Mesenchymal stem cell (in vitro differentiated cells and primary cell): ENCODE results near the gene TNNI2.
A peak's percentile ranks its signal among the peaks of the same experiment; 100 is the strongest.

ENCODE experiments used
- DNase-seq: peaks from one replicate; pipeline ENCODE4 v3.0.0-alpha.2; 2013
- H2AFZ ChIP-seq: one replicate; pipeline ENCODE4 v1.6.1; 2013; ENCODE audit warnings: low read depth, mild to moderate bottlenecking, control low read depth, inconsistent platforms, low read length, moderate library complexity
- H2AK5ac ChIP-seq: 2 replicates; pipeline ENCODE4 v1.6.1; 2013; ENCODE audit warnings: low read length, moderate library complexity, mild to moderate bottlenecking, inconsistent platforms; ENCODE audit not compliant: severe bottlenecking
- H2BK120ac ChIP-seq: one replicate; pipeline ENCODE4 v1.6.1; 2013; ENCODE audit warnings: low read depth, mild to moderate bottlenecking, inconsistent platforms, low read length, moderate library complexity
- H2BK12ac ChIP-seq, 2 experiments: one replicate each; pipeline ENCODE4 v1.6.1; 2013; ENCODE audit warnings: inconsistent platforms in 2 of 2, low read length in 2 of 2, mild to moderate bottlenecking in 2 of 2, moderate library complexity in 2 of 2, control low read depth in 1 of 2
- H2BK15ac ChIP-seq: one replicate; pipeline ENCODE4 v1.6.1; 2013; ENCODE audit warnings: mild to moderate bottlenecking, low read depth, inconsistent platforms; ENCODE audit not compliant: poor library complexity, severe bottlenecking
- H2BK5ac ChIP-seq: 2 replicates; pipeline ENCODE4 v1.6.1; 2013; ENCODE audit warnings: low read depth, mild to moderate bottlenecking, low read length, control low read depth, inconsistent platforms; ENCODE audit not compliant: poor library complexity, severe bottlenecking
- H3K14ac ChIP-seq, 2 experiments: one replicate each; pipeline ENCODE4 v1.6.1; 2013; ENCODE audit warnings: inconsistent platforms in 2 of 2, low read length in 2 of 2, control low read depth in 1 of 2, mild to moderate bottlenecking in 1 of 2, moderate library complexity in 1 of 2
- H3K18ac ChIP-seq, 2 experiments: one replicate each; pipeline ENCODE4 v1.6.1; 2013; ENCODE audit warnings: inconsistent platforms in 2 of 2, low read length in 2 of 2, control low read depth in 1 of 2, low read depth in 1 of 2, mild to moderate bottlenecking in 1 of 2
- H3K23ac ChIP-seq, 2 experiments: one replicate each; pipeline ENCODE4 v1.6.1; 2013; ENCODE audit warnings: inconsistent platforms in 2 of 2, low read length in 2 of 2, mild to moderate bottlenecking in 2 of 2, moderate library complexity in 2 of 2, control low read depth in 1 of 2
- H3K27ac ChIP-seq: 2 replicates; pipeline ENCODE4 v1.5.1; 2013; ENCODE audit warnings: mild to moderate bottlenecking, moderate library complexity, low read length, control low read depth, inconsistent platforms; ENCODE audit not compliant: poor library complexity, severe bottlenecking
- H3K27me3 ChIP-seq, 2 experiments: 2 replicates each; pipeline versions ENCODE4 v1.6.1 to v1.7.0; 2013; ENCODE audit warnings: low read length in 2 of 2, mild to moderate bottlenecking in 2 of 2, moderate library complexity in 2 of 2, control low read depth in 1 of 2, inconsistent platforms in 1 of 2; ENCODE audit not compliant: control insufficient read depth in 1 of 2, insufficient read depth in 1 of 2
- H3K36me3 ChIP-seq, 2 experiments: 2 replicates each; pipeline versions ENCODE4 v1.6.1 to v1.7.0; 2013; ENCODE audit warnings: low read length in 2 of 2, control low read depth in 1 of 2, inconsistent platforms in 1 of 2, low read depth in 1 of 2, mild to moderate bottlenecking in 1 of 2; ENCODE audit not compliant: insufficient read depth in 2 of 2, control insufficient read depth in 1 of 2
- H3K4ac ChIP-seq, 2 experiments: one replicate each; pipeline ENCODE4 v1.6.1; 2013; ENCODE audit warnings: inconsistent platforms in 2 of 2, low read length in 2 of 2, mild to moderate bottlenecking in 2 of 2, moderate library complexity in 2 of 2, control low read depth in 1 of 2, low read depth in 1 of 2
- H3K4me1 ChIP-seq: 2 replicates; pipeline ENCODE4 v1.6.1; 2013; ENCODE audit warnings: low read depth, low read length, control low read depth; ENCODE audit not compliant: control insufficient read depth, insufficient read depth
- H3K4me2 ChIP-seq: 2 replicates; pipeline ENCODE4 v1.6.1; 2013; ENCODE audit warnings: low read length, mild to moderate bottlenecking, inconsistent platforms; ENCODE audit not compliant: poor library complexity, severe bottlenecking
- H3K4me3 ChIP-seq, 2 experiments: 2 replicates each; pipeline versions ENCODE4 v1.5.1 to v1.7.0; 2013; ENCODE audit warnings: low read length in 2 of 2, mild to moderate bottlenecking in 2 of 2, control low read depth in 1 of 2, low read depth in 1 of 2; ENCODE audit not compliant: insufficient read depth in 1 of 2
- H3K79me1 ChIP-seq: replicated peaks from 2 replicates; pipeline ENCODE4 v1.6.1; 2013; ENCODE audit warnings: mild to moderate bottlenecking, control low read depth, low read length, inconsistent platforms; ENCODE audit not compliant: poor library complexity, severe bottlenecking
- H3K9ac ChIP-seq: 2 replicates; pipeline ENCODE4 v1.7.0; 2013; ENCODE audit warnings: mild to moderate bottlenecking, low read length, moderate library complexity
- H3K9me3 ChIP-seq: 2 replicates; pipeline ENCODE4 v1.7.0; 2013; ENCODE audit warnings: mild to moderate bottlenecking, low read length; ENCODE audit not compliant: control insufficient read depth
- H4K8ac ChIP-seq: one replicate; pipeline ENCODE4 v1.6.1; 2013; ENCODE audit warnings: inconsistent platforms, mild to moderate bottlenecking, low read length, moderate library complexity
- H4K91ac ChIP-seq: one replicate; pipeline ENCODE4 v1.6.1; 2013; ENCODE audit warnings: mild to moderate bottlenecking, low read length, inconsistent platforms
- WGBS: methylation state at CpG from one replicate; pipeline ENCODE4 v1.1.7; 2013; ENCODE audit warnings: mixed read lengths; 5-methylcytosine and 5-hydroxymethylcytosine counted together

Gene TNNI2

GRCh38 chr11:1844221-1845094, 5.7 kb downstream of the TNNI2 start:
- peak overlapping the region; percentile 30 for H3K9ac ChIP-seq
- H2BK15ac ChIP-seq: peak overlapping the region; percentile 45
- 66% methylated on average over 18 of the region's 23 CpGs for WGBS
- no peaks in the 10 kb centered on the region for H3K36me3 ChIP-seq
- peak overlapping the region in 1 of 2 experiments; percentile 69 for H3K14ac ChIP-seq
- H3K4ac ChIP-seq: peak overlapping the region; percentile 7 to 13
- H3K79me1 ChIP-seq: no peaks in the 10 kb centered on the region
- no peak overlapping the region for H2BK5ac ChIP-seq
- H2BK12ac ChIP-seq: peak overlapping the region; percentile 61 to 96
- H4K91ac ChIP-seq: peak overlapping the region; percentile 87
- peaks cover 10% of the 10 kb centered on the region for H3K4me1 ChIP-seq
- no peak overlapping the region for H3K4me3 ChIP-seq
- peaks cover 8 to 14% of the 10 kb centered on the region in 2 experiments for H3K27me3 ChIP-seq
- peak overlapping the region; percentile 86 for H4K8ac ChIP-seq
- no peaks in the 10 kb centered on the region for H3K9me3 ChIP-seq
- H2AFZ ChIP-seq: peak overlapping the region; percentile 49
- H3K4me2 ChIP-seq: no peak overlapping the region
- peak overlapping the region; percentile 7 to 71 for H3K18ac ChIP-seq
- no peak overlapping the region for H3K23ac ChIP-seq
- peak overlapping the region; percentile 55 for H2BK120ac ChIP-seq
- DNase-seq: peak; percentile 44
- H2AK5ac ChIP-seq: no peak overlapping the region
- no peak overlapping the region for H3K27ac ChIP-seq

GRCh38 chr11:1845095-1845429, 6.3 kb downstream of the TNNI2 start:
- Histone ChIP-seq H3K4ac (peak overlapping the region; percentile 7 to 62), H2BK12ac (peak overlapping the region; percentile 79 to 96), H3K23ac (peak overlapping the region in 1 of 2 experiments; percentile 6), H3K36me3 (no peaks in the 10 kb centered on the region), H3K14ac (peak overlapping the region in 1 of 2 experiments; percentile 5), H4K91ac (peak overlapping the region; percentile 20), H4K8ac (peak overlapping the region; percentile 76), H2BK5ac (no peak overlapping the region), H3K9ac (peak overlapping the region; percentile 30), H3K9me3 (no peaks in the 10 kb centered on the region), H2BK15ac (peak overlapping the region; percentile 30), H3K4me3 (no peak overlapping the region), H3K18ac (peak overlapping the region in 1 of 2 experiments; percentile 81), H3K4me2 (no peak overlapping the region), H3K79me1 (no peaks in the 10 kb centered on the region), H3K4me1 (peaks cover 10% of the 10 kb centered on the region), H2AK5ac (no peak overlapping the region), H3K27ac (no peak overlapping the region), H3K27me3 (peaks cover 8 to 17% of the 10 kb centered on the region in 2 experiments), H2AFZ (peak overlapping the region; percentile 47), H2BK120ac (no peak overlapping the region)
- 59% methylated on average over 1 of the region's 1 CpG for WGBS
- no peak for DNase-seq

- Histone ChIP-seq H3K9ac (no peak overlapping the region), H3K18ac (peak overlapping the region in 1 of 2 experiments; percentile 60), H2BK5ac (peak overlapping the region; percentile 15), H3K27me3 (peaks cover 8 to 17% of the 10 kb centered on the region in 2 experiments), H3K79me1 (no peaks in the 10 kb centered on the region), H3K9me3 (no peaks in the 10 kb centered on the region), H3K14ac (no peak overlapping the region), H3K36me3 (no peaks in the 10 kb centered on the region), H2AFZ (no peak overlapping the region), H4K91ac (peak overlapping the region; percentile 72), H2AK5ac (no peak overlapping the region), H3K23ac (no peak overlapping the region), H3K4ac (peak overlapping the region; percentile 12 to 54), H2BK15ac (peak overlapping the region; percentile 26), H3K4me2 (no peak overlapping the region), H3K27ac (no peak overlapping the region), H2BK120ac (peak overlapping the region; percentile 73), H2BK12ac (peak overlapping the region; percentile 56 to 88), H4K8ac (no peak overlapping the region), H3K4me3 (no peak overlapping the region), H3K4me1 (peaks cover 14% of the 10 kb centered on the region)
- no peak for DNase-seq
- 92% methylated on average over 19 of the region's 21 CpGs for WGBS
These were observed 7.0 kb downstream of the TNNI2 start for GRCh38 chr11:1845561-1846452.
